Neural cell (in vitro differentiated cells): ENCODE data around the gene LYPD6.

Experiments
- CTCF ChIP-seq: fragments of 450-650 bp; IDR thresholded peaks from 2 replicates; pipeline ENCODE4 v1.5.1; 2014; ENCODE audit warnings: antibody characterized with exemption, mild to moderate bottlenecking, moderate library complexity; ENCODE audit not compliant: poor library complexity, severe bottlenecking
- EP300 ChIP-seq: fragments of 450-650 bp; conservative IDR thresholded peaks from 2 replicates; pipeline ENCODE4 v1.6.1; 2014; ENCODE audit warnings: antibody characterized with exemption, mild to moderate bottlenecking, moderate library complexity; ENCODE audit not compliant: poor library complexity, severe bottlenecking
- EZH2 ChIP-seq: fragments of 200-600, 300-800 bp; shearing (Covaris generic), sonication (generic); IDR thresholded peaks from 2 replicates; pipeline ENCODE4 v1.6.1; 2014; ENCODE audit warnings: antibody characterized with exemption, low read length, borderline replicate concordance, mild to moderate bottlenecking; ENCODE audit not compliant: insufficient read depth, poor library complexity, severe bottlenecking
- POLR2AphosphoS5 ChIP-seq: IDR thresholded peaks from 2 replicates; pipeline ENCODE4 v1.6.1; 2012
- TF ChIP-seq, protein P1 (sequence below): IDR thresholded peaks from 2 replicates; pipeline ENCODE4 v1.6.1; 2012; ENCODE audit warnings: borderline replicate concordance

GRCh38 chr2:149410701-149411484, 80.5 kb downstream of the LYPD6 start:
- TF ChIP-seq EZH2 = no peak
- no peak for TF ChIP-seq EP300
- TF ChIP-seq CTCF = no peak
- TF ChIP-seq POLR2AphosphoS5 = no peak
- TF ChIP-seq, protein P1, sequence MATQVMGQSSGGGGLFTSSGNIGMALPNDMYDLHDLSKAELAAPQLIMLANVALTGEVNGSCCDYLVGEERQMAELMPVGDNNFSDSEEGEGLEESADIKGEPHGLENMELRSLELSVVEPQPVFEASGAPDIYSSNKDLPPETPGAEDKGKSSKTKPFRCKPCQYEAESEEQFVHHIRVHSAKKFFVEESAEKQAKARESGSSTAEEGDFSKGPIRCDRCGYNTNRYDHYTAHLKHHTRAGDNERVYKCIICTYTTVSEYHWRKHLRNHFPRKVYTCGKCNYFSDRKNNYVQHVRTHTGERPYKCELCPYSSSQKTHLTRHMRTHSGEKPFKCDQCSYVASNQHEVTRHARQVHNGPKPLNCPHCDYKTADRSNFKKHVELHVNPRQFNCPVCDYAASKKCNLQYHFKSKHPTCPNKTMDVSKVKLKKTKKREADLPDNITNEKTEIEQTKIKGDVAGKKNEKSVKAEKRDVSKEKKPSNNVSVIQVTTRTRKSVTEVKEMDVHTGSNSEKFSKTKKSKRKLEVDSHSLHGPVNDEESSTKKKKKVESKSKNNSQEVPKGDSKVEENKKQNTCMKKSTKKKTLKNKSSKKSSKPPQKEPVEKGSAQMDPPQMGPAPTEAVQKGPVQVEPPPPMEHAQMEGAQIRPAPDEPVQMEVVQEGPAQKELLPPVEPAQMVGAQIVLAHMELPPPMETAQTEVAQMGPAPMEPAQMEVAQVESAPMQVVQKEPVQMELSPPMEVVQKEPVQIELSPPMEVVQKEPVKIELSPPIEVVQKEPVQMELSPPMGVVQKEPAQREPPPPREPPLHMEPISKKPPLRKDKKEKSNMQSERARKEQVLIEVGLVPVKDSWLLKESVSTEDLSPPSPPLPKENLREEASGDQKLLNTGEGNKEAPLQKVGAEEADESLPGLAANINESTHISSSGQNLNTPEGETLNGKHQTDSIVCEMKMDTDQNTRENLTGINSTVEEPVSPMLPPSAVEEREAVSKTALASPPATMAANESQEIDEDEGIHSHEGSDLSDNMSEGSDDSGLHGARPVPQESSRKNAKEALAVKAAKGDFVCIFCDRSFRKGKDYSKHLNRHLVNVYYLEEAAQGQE = peak; percentile 39
